ENCODE measurements around the gene NBEA.

DNA sequence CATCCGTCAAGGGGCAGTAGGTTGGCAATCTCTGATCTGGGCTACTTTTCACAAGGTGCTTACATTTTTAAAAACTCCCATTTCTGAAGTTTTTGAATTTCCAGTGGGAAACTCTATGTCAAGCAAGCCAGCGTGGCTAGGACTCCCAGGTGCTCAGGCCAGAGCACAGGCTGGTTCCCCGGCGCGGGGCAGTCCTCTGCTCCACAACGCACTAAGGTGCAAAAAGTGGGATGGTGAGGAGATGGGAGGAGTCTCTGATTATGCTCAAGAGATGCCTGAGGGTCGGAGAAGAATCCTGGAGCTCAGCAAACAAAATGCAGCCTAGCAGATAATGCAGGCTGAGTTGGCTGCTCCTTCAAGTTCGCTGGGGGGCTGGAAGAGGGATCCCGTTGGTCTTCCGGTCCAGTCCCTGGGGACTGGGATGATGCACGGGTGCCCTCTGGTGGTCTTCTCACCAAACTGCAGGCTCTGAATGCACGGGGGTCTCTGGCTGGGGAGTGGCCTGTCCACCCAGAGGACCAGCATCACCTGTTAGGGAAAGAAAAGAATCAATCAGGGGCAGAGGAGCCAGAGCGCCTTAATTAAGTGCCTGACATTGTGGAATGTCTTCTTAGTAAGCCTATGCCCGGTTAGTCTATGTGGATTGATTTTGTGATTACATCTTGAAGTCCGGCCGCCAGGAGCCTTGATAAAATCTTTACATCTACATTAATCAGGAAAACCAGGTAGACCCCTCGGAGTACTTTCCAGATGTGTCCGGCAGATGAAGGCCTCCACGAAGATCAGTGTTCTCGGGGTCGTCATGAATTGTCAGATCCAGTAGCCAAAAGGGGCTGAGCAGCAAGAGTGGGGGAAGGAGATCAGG lies 778.9 kb downstream of the NBEA start:
- TF ChIP-seq, protein P1, sequence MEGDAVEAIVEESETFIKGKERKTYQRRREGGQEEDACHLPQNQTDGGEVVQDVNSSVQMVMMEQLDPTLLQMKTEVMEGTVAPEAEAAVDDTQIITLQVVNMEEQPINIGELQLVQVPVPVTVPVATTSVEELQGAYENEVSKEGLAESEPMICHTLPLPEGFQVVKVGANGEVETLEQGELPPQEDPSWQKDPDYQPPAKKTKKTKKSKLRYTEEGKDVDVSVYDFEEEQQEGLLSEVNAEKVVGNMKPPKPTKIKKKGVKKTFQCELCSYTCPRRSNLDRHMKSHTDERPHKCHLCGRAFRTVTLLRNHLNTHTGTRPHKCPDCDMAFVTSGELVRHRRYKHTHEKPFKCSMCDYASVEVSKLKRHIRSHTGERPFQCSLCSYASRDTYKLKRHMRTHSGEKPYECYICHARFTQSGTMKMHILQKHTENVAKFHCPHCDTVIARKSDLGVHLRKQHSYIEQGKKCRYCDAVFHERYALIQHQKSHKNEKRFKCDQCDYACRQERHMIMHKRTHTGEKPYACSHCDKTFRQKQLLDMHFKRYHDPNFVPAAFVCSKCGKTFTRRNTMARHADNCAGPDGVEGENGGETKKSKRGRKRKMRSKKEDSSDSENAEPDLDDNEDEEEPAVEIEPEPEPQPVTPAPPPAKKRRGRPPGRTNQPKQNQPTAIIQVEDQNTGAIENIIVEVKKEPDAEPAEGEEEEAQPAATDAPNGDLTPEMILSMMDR (IDR thresholded peaks at IDR 0.05) = peak; percentile 84 to 95 (median 92)
- TF ChIP-seq POLR2A (IDR thresholded peaks at IDR 0.05) (no peak), POLR2AphosphoS5 (IDR thresholded peaks at IDR 0.05) (no peak), EP300 (IDR thresholded peaks at IDR 0.05) (no peak)

Data from sigmoid colon (tissue), 4 donors.